ENCODE results near the gene PRUNE1.

Gene PRUNE1

DNA sequence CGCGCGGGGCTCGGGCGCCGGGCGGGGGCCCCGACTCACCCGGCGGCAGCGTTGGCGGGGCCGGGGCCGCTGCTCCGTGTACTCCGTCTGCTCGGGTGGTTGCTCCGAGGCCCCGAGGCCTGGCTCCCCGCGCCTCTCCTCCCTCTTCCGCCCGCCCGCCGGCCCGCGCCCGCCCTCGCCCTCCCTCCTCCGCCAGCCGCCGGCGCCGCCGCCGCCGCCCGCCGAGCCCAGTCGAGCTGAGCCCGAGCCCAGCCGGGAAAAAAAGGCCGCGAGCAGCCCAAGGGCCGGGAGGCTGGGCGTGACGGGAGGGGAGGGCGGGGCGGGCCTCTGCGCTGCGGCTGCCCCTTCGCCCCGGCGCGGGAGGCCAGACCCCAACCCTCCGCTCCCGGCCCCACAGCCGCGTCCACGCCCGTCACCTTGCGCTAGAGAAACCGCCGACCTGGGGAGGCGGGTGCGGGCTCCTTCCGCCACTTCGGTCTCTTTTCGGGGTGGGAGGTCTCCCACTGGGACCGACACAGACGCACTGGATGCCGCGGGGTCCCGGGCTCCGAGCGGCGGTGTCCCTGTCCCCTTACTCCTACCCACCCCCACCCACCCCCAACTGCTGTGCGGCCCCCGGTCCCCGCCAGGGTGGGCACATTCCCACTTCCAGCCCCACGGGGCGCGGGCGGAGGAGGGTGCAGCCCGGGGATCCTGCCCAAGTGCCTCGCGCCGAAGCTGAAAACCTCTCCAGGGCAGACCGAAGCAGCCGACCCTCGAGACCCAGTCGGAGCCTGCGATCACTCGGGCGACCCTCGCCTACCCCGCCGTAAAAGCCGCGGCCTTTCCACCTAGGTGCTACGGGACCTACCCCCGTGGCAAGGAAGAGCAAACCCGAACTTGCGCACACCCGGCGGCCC is 33.4 kb upstream of the PRUNE1 start, which contains the start of gene CERS2:
TSS of gene CERS2 (minus strand) at position 256 of the 899 bp plus-strand sequence. CDS start 5,745 bp downstream, outside the sequence.
- in situ Hi-C loops (cut with HindIII; ENCODE audit: low pct_ligation_motif_present, low pct_unique_long_range_greater_than_20kb, low sequenced_read_pairs), result no loop called here
- peak; percentile 87 for DNase-seq

DNA sequence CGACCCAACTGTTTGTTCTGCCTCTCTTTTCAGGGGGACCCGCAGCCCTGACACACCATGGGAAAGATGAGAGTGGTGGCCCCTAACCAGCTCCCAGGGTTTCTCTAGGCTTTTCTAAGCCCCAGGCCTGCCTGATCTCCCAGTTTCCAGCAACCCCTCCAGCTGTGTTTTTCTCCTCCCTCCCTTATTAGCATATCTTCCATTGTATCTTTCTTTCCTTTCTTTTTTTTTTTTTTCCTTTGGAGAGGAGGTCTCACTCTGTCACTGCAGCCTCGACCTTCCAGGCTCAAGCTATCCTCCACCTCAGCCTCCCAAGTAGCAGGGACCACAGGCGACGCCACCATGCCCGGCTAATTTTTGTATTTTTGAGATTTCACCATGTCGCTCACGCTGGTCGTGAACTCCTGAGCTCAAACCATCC is 31.8 kb upstream of the PRUNE1 start:
- in situ Hi-C loops (cut with HindIII; ENCODE audit: low pct_ligation_motif_present, low pct_unique_long_range_greater_than_20kb, low sequenced_read_pairs), result no loop called here

DNA sequence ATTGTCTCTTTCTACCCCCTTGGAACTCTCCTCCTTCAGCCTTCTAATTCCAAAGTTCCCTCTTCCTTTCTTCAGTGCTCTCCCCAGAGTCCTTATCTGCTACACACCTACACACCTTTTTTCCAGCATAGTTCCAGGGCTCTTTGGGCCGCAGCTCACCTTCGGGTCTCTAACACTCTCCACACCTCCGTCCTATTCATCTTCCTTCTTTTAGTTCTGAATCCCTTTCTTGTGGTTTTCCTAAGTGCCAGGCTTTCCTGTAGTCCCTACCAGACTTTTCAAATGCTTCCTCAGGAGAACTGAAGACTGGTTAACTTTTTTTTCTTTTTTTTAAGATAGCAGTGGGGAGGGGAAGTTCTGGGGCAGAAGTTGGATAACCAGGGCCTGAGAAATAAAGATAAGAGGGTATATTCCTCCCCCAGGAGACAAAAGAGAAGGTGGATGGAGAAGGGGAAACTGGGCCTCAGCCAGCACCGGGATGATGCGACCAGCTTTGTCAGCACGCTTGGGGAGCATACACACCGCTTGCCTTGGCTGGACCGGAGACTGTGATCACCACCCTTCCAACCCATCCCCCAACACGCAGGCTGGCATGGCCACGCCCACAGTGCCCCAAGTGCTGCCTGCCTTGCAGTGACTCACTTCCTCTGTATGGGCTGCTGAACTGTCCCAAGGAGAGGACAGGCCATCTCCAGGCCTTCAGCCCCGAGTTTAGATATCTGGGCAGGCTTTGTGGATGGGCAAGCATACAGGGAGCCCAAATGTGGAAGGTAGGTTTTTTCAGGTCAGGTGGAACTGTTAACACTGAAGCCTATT is 31.2 kb upstream of the PRUNE1 start:
- in situ Hi-C loops (cut with HindIII; ENCODE audit: low pct_ligation_motif_present, low pct_unique_long_range_greater_than_20kb, low sequenced_read_pairs), result no loop called here
- DNase-seq, result peak; percentile 94

More for the DNA sequence above, 31.8 kb upstream of the PRUNE1 start:
- no peak for DNase-seq

DNA sequence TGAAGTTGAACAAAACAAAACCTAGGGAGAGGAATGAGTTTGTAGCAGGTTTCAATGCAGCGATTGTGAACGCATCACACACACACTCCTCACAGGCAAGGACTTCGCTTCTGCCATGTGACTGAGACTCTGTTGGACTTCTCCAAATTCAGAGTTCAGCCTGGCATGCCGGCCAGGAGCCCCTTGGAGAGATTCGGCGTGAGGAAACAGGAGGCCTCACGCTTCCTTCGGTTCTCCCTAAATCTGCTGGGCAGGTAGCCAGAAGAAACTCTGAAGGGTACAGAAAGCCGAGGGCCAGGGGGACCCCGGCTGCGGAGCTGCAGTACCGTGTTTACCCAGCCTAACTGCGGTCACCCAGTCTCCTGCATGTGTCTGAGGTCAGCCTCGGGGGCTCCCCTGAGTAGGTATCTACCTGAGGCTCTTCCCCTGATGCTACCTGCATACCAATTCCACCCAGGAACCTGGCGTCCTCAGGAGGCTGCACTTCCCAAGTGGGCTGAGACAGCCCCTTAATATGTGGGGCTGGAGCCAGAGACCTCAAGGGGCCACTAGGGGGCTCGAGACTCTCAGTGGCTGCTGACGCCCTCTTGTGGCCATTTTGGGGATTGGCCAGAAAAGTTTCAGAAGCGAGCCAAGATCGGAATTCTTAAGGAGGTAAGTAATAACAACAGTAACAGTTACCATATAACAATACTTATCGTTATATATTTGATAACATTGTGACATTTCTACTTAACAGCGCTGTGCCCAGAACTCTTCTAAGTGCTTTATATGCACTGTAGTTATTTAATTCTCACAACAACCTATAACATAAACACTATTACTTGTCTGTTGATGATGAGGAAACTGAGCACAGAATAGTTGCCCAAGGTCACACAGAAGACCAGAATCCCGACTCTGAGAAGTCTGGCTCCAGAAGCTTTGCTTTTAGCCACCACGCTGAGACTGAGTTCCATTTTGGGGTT is 28.9 kb upstream of the PRUNE1 start:
- DNase-seq, result peak; percentile 94
- in situ Hi-C loops (cut with HindIII; ENCODE audit: low pct_ligation_motif_present, low pct_unique_long_range_greater_than_20kb, low sequenced_read_pairs), result no loop called here

DNA sequence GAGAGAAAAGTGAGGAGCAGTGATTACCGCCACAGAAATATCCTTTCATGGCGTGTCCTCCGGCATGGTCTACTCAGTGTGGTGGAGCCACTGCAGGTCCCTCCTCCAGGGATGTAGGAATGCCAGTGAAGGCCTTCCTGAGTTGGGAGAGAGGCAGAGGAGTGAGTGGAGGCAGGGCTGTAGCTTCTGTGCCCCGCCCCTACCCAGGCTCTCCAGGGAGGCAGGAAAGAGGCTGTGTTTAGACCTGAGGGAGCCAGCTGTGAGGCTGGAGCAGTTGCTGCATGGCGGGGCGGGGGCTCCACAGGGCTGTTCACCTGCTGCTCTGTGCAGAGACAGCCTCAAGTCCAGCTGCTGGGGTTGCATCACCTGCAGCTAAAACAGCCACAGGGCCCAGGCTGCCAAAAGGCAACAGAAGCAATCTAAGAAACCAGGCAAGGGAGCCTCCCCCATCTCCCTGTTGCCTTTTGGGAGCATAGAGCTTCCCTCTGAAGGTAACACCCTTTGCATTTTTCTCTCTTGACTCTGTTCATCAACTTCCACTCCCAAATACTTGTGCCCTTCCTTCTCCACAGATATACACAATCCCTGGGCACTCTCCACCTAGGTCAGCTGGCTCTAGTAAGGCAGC is 27.0 kb upstream of the PRUNE1 start:
- DNase-seq, result peak; percentile 50
- in situ Hi-C loops (cut with HindIII; ENCODE audit: low pct_ligation_motif_present, low pct_unique_long_range_greater_than_20kb, low sequenced_read_pairs), result no loop called here

DNA sequence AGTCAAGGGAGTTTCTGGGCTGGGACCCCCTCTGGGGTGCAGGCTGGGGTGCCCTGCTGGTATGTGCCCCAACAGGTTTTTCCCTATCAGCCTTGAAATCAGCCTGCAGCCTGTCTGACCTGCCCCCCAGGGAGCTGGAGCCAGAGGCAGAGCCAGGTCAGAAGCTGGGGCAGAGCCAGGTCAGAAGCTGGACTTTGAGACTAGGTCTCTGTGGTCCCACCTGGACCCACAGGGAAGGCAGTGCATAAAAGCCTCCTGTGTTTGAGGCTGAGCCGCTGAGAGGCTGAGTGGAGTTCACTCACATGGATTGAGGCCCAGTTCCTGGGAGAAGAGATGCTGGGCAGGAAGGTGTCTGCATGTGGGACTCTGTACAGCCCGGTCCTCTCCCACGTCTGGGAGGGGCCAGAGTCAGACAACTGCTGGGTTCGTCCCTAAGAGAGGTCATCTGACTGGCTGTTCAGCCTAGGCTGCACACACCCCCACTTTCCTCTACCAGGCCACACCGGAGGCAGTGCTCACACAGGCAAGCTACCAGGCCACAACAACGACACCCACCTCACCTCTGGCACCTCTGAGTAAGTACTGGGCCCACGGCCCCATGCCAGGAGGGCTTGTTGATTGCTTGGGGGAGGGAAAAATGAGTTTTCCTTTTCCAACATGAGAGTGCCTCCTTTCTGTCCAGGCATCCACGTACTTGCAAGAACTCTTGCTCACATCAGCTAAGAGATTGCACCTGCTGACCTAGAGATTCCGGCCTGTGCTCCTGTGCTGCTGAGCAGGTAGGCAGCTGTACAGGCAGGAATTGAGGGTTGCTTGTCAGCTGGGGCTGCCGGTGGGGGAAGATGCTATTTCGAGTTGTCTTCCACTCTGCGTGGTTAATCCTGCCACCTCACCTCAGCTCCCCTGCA is 26.2 kb upstream of the PRUNE1 start, which contains the start of gene ANXA9:
TSS of gene ANXA9 (plus strand) at position 488 of the 908 bp plus-strand sequence. CDS start 814 bp downstream, outside the sequence.
- DNase-seq, result no peak
- in situ Hi-C loops (cut with HindIII; ENCODE audit: low pct_ligation_motif_present, low pct_unique_long_range_greater_than_20kb, low sequenced_read_pairs), result no loop called here

DNA sequence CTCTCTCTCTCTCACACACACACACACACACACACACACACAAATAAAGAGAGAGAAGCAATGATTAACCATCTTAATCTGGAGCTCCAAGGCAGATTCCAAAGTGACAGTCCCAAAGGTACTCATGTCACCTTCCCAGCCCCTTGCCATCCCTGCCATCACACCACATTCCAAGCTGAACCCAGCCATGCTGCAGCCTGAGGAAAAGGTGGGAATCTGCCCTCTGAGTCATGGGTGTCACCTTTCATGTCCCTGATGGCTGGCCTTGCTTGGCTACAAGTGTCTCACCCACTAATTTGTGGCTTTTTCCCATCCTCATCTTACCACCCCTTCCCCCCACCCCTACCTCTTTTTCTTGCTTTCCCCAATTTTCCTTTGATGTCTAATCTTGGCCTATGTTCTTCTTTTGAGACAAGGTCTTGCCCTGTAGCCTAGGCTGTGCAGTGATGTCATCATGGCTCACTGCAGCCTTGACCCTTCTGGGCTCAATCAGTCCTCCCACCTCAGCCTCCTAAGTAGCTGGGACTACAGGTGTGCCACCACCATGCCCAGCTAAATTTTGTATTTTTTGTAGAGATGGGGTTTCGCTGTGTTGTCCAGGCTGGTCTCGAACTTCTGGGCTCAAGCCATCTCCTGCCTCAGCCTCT is 22.9 kb upstream of the PRUNE1 start:
- in situ Hi-C loops (cut with HindIII; ENCODE audit: low pct_ligation_motif_present, low pct_unique_long_range_greater_than_20kb, low sequenced_read_pairs), result no loop called here
- no peak for DNase-seq

DNA sequence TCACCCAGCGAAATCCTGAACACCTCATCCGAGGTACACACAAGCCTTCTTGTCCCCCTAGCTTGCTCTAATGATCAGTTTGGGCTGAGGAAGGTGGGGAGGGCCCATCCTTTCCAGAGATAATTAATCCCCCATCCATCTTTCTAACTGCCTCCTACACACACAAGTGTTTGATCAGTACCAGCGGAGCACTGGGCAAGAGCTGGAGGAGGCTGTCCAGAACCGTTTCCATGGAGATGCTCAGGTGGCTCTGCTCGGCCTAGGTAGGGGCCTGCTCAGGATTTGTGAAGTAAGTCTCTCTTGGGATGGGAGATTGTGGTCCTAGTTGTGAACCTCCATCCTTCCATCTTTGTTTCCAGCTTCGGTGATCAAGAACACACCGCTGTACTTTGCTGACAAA is 20.3 kb upstream of the PRUNE1 start:
- in situ Hi-C loops (cut with HindIII; ENCODE audit: low pct_ligation_motif_present, low pct_unique_long_range_greater_than_20kb, low sequenced_read_pairs), result no loop called here
- DNase-seq, result no peak

DNA sequence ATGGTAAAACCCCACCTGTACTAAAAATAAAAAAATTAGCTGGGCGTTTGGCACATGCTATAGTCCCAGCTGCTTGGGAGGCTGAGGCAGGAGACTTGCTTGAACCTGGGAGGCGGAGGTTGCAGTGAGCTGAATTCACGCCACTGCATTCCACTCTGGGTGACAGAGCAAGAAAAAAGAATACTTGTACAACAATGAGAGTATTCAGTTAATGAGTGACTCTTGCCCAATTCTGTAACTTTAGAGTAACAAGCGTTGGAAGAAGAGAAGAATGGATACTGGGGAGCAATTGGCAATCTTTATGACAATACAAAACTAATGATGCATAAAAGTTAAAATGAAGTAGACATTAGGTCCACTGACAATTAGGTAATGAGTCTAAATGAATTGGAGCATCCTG is 15.6 kb upstream of the PRUNE1 start:
- no peak for DNase-seq
- in situ Hi-C loops (cut with HindIII; ENCODE audit: low pct_ligation_motif_present, low pct_unique_long_range_greater_than_20kb, low sequenced_read_pairs), result no loop called here

DNA sequence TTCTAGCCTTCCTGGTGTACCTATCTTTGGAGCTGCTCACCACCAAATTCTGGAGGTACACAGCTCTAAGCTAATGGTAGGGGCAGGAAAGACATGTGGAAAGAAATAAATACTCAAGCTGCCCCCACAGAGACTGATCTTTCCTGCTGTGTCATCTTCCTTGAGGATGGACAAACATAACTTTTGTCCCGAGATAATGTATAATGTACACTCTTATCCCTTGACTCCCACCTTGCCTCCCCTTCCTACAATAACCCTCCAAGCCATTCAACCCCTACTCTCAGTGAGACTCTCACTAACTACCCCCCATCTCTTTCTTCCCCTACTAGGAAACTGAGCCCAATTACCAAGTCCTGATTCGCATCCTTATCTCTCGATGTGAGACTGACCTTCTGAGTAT is 14.0 kb upstream of the PRUNE1 start:
- in situ Hi-C loops (cut with HindIII; ENCODE audit: low pct_ligation_motif_present, low pct_unique_long_range_greater_than_20kb, low sequenced_read_pairs), result no loop called here
- no peak for DNase-seq

DNA sequence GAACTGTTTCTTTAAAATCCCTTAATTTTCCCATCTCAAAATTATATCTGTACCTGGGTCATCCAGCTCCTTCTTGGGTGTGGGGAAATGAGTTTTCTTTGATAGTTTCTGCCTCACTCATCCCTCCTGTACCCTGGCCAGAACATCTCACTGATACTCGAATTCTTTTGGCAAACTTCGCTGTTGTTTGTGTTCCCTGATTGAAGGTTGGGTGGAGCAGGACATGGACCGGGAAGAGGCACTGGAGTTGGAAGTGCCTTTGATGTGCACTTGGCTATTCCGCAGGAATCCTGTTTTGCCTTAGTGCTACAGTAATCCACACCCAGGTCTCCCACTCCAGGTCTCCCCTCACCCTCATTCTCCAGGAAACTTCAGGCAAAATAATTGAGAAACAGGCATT is 12.8 kb upstream of the PRUNE1 start:
- in situ Hi-C loops (cut with HindIII; ENCODE audit: low pct_ligation_motif_present, low pct_unique_long_range_greater_than_20kb, low sequenced_read_pairs), result no loop called here
- no peak for DNase-seq

DNA sequence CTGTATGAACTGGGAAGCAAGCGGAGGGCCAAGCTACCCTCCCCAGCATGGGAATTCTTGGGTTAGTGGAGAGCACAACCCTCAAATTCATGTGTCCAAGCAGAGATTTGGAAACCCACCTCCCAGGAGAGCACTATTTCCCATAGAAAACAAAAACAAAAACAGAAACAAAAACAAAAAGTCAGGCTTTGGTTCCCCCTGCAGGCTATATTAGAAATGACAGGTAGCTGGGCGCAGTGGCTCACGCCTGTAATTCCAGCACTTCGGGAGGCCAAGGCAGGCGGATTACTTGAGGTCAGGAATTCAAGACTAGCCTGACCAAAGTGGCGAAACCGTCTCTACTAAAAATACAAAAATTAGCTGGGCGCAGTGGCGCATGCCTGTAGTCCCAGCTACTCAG is 12.4 kb upstream of the PRUNE1 start:
- DNase-seq, result no peak
- in situ Hi-C loops (cut with HindIII; ENCODE audit: low pct_ligation_motif_present, low pct_unique_long_range_greater_than_20kb, low sequenced_read_pairs), result no loop called here

DNA sequence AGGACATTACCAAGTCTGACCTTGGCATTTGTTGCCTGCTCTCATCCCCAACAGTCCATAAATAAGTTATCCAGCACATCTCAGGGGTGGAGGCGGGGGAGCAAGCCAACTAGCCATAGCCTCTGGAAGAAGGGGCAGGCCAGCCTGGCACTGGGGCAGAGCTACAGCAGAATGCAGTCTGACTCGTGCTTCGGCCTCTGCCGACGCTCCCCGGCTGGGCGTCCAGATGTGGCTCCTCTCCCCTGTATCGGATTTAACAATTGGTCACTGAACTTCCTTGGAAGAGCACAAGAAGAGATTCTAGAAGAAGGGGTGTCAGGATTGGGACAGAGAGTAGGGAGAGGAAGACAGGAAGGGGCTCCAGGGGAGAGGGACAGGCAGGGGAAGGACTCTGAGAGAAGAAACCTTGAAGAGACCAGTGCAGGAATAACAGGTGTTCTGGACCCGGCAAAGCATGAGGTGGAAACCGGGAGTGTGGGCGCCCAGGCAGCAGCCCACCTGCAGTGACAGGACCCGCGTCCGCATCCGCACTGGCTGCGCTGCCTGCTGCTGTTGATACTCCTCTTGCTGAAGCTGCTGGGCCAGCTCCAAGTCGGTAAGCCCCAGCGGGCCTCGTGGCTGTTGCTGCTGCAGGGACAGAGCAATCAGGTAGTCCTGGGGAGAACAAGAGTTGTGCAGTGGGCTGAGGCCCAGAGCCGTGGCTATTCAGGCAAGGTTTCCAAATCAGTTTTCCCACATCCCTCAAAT is 10.9 kb upstream of the PRUNE1 start:
- DNase-seq, result no peak

DNA sequence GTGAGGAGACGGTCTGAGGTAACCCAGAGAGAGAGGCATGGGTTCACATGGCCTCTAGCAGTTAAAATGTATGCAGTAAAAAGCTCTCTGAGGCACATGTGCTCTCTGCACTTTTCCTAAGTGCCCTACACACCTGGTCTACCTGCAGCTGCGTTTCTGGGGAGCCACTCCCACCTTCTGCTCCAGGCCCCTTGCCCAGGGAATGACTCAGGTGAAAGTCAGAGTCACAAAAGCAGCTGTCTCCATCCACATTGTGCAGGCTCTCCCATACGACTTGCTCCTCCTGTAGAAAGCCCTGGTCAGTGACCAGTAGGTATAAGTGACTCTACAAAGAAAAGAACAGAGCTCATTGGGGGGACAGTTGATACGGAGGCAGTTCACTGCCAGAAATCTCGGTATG is 10.3 kb upstream of the PRUNE1 start:
- in situ Hi-C loops (cut with HindIII; ENCODE audit: low pct_ligation_motif_present, low pct_unique_long_range_greater_than_20kb, low sequenced_read_pairs), result no loop called here
- no peak for DNase-seq

More for the DNA sequence above, 10.9 kb upstream of the PRUNE1 start:
- in situ Hi-C loops (cut with HindIII; ENCODE audit: low pct_ligation_motif_present, low pct_unique_long_range_greater_than_20kb, low sequenced_read_pairs), result no loop called here

DNA sequence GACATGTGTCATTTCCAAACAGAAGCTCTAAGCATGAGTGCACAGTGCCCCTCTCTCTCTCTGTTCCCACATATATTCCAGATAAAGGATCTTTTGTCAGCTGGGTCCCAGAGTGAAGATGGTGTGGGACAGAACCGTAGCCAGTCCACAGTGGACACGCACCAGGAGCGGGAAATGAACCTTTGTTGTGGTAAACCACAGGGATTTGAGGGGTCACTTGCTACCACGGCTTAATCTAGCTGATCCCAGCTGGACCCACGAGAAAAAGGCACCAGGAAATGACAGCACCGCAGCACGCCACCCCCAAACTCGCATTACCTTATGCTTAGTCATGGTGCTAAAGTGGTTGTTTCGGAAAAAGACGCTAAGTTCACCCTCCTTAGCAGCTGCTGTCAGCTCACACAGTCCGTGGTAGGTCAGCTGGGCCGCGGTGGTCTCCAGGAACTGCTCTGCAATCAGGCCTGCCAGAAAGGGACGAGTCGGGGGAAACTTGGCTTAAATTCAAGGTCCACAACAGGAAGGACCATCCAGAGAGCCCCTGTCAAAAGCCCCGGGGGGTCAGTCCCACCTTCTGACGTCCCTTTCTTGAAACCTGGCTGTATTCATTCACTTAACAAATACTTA is 9.1 kb upstream of the PRUNE1 start:
- in situ Hi-C loops (cut with HindIII; ENCODE audit: low pct_ligation_motif_present, low pct_unique_long_range_greater_than_20kb, low sequenced_read_pairs), result no loop called here
- DNase-seq, result peak; percentile 33
